HepG2 (cell line): ENCODE results near the gene MED28. TPM values are rescaled to one million over a fixed set of nuclear protein-coding genes. Genes with fewer than 3 reads are reported as not detected.

ENCODE experiments used
- ATAC-seq: fragments of 200-7000 bp; cut with Tn5 transposase; 3 replicates; pipeline ENCODE4 v1.9.1; 2020; ENCODE audit warnings: mild to moderate bottlenecking, moderate library complexity
- BruUV-seq: library from RNA; stranded (reverse); fragments of 400-500 nt; replicated peaks from 2 replicates; lab custom pipeline; 2021; lab: Mats Ljungman, UMichigan
- CTCF ChIA-PET: fragments of 300-600 bp; formaldehyde crosslinking; extraction: SDS; loops from one replicate; lab custom pipeline; 2021; ENCODE audit warnings: low total read pairs, inconsistent platforms, low intra/inter-chr PET ratio; lab: Yijun Ruan, JAX
- POLR2A ChIA-PET: fragments of 350-600 bp; sonication (Branson Sonifier 250); formaldehyde crosslinking; loops from one replicate; lab custom pipeline; 2020; ENCODE audit warnings: antibody characterized with exemption, inconsistent platforms; lab: Yijun Ruan, JAX
- DNase-seq: peaks from one replicate; pipeline ENCODE4 v3.0.0-alpha.2; 2015; ENCODE audit warnings: low spot score
- FAIRE-seq: peaks from 3 replicates; lab custom pipeline; 2011; peaks lifted over from hg19 to GRCh38; lab: Jason Lieb, UNC
- H2AFZ ChIP-seq: one replicate; pipeline ENCODE4 v1.6.1; 2011; ENCODE audit warnings: low read length, inconsistent platforms
- H3K27ac ChIP-seq: fragments of 300-600 bp; 3 replicates; pipeline ENCODE4 v1.8.0; 2011; ENCODE audit warnings: mixed run types, mild to moderate bottlenecking, mixed read lengths, low read length, inconsistent platforms; ENCODE audit not compliant: insufficient read depth; ENCODE audit errors: extremely low read length
- H3K27me3 ChIP-seq, 2 experiments: fragments of 200-600 bp in 1 of 2; 2 replicates in 1 of 2; 3 replicates in 1 of 2; pipeline versions ENCODE4 v1.6.0 to v1.8.0; 2011; ENCODE audit warnings: low read length in 2 of 2, mild to moderate bottlenecking in 2 of 2, moderate library complexity in 2 of 2, inconsistent platforms in 1 of 2; ENCODE audit not compliant: insufficient read depth in 2 of 2, control insufficient read depth in 1 of 2
- H3K36me3 ChIP-seq, 2 experiments: fragments of 200-600 bp in 1 of 2; replicated peaks in 1 of 2; 2 replicates in 1 of 2; 3 replicates in 1 of 2; pipeline versions ENCODE4 v1.5.1 to v1.8.0; 2011; ENCODE audit warnings: low read length in 2 of 2, inconsistent platforms in 1 of 2; ENCODE audit not compliant: insufficient read depth in 2 of 2, control insufficient read depth in 1 of 2
- H3K4me1 ChIP-seq: 2 replicates; pipeline ENCODE4 v1.5.1; 2012; ENCODE audit warnings: low read length, inconsistent platforms; ENCODE audit not compliant: insufficient read depth
- H3K4me2 ChIP-seq: 2 replicates; pipeline ENCODE4 v1.6.0; 2011; ENCODE audit warnings: low read depth, low read length, inconsistent platforms
- H3K4me3 ChIP-seq, 3 experiments: fragments of 200-600 bp in 1 of 3; sonication (generic), shearing (Covaris generic) in 1 of 3; replicated peaks in 1 of 3; 2 replicates each; pipeline ENCODE4 v1.5.1; 2011 to 2016; ENCODE audit warnings: low read length in 3 of 3, inconsistent platforms in 2 of 3, low read depth in 2 of 3, mild to moderate bottlenecking in 2 of 3, control low read depth in 1 of 3, mixed read lengths in 1 of 3; ENCODE audit not compliant: insufficient read depth in 1 of 3
- H3K79me2 ChIP-seq: one replicate; pipeline ENCODE4 v1.6.1; 2011; ENCODE audit warnings: low read length, inconsistent platforms; ENCODE audit not compliant: insufficient read depth
- H3K9ac ChIP-seq: 2 replicates; pipeline ENCODE4 v1.6.0; 2011; ENCODE audit warnings: mild to moderate bottlenecking, low read depth, low read length, inconsistent platforms; ENCODE audit not compliant: insufficient read depth
- H3K9me3 ChIP-seq: 2 replicates; pipeline ENCODE4 v1.5.1; 2012; ENCODE audit warnings: mild to moderate bottlenecking, low read length
- H4K20me1 ChIP-seq: 2 replicates; pipeline ENCODE4 v1.6.0; 2011; ENCODE audit warnings: inconsistent platforms, mild to moderate bottlenecking, low read length, moderate library complexity; ENCODE audit not compliant: insufficient read depth
- NCOA1 ChIP-seq: sonication (generic); formaldehyde crosslinking; IDR thresholded peaks from 2 replicates; pipeline ENCODE4 v1.9.0; 2021; ENCODE audit warnings: missing genetic modification reagents
- SMAD9 ChIP-seq: sonication (generic); formaldehyde crosslinking; IDR thresholded peaks from 2 replicates; pipeline ENCODE4 v1.5.1; 2020; ENCODE audit warnings: mild to moderate bottlenecking, missing genetic modification reagents
- TBX3 ChIP-seq: fragments of 450-650 bp; IDR thresholded peaks from 2 replicates; pipeline ENCODE4 v1.6.1; 2017; ENCODE audit warnings: antibody characterized with exemption, mild to moderate bottlenecking, inconsistent platforms, borderline replicate concordance
- ZMYM2 ChIP-seq: sonication (generic); formaldehyde crosslinking; IDR thresholded peaks from 2 replicates; pipeline ENCODE4 v1.8.0; 2022; ENCODE audit warnings: mild to moderate bottlenecking, missing genetic modification reagents
- WGBS: methylation state at CpG from one replicate; pipeline ENCODE4 v1.1.6; 2017; ENCODE audit warnings: low lambda C conversion rate; 5-methylcytosine and 5-hydroxymethylcytosine counted together
- in situ Hi-C: cut with HindIII; loops from 2 replicates; pipeline ENCODE4 v1.10.0; 2017; ENCODE audit warnings: low pct_unique_long_range_greater_than_20kb; ENCODE audit not compliant: extremely low pct_ligation_motif_present
- intact Hi-C: fragments of 100-400 bp; cut with micrococcal nuclease; formaldehyde crosslinking; loops from one replicate; pipeline ENCODE4 v1.10.0; 2022; ENCODE audit not compliant: unreplicated experiment
- polyA plus RNA-seq, 8 experiments: library from polyadenylated mRNA; depleted of rRNA in 3 of 8; stranded (reverse) in 7 of 8; unstranded in 1 of 8; fragments of >200 nt; fragmentation: Illumina TruSeq in 4 of 8; extraction: Trizol in 4 of 8; gene quantifications; 2 replicates each; pipeline versions ENCODE4 v1.2.1 to v1.2.3, GENCODE V29; 2011 to 2016; ENCODE audit warnings: low read depth in 4 of 8, missing spikeins in 1 of 8, mixed read lengths in 1 of 8; ENCODE audit not compliant: insufficient read depth in 1 of 8
- total RNA-seq, 5 experiments: library from RNA; depleted of rRNA; stranded (reverse); fragments of >200 nt; fragmentation: Illumina TruSeq; extraction: Trizol; gene quantifications; 2 replicates each; pipeline ENCODE4 v1.2.3, GENCODE V29; 2016; ENCODE audit warnings: low read depth in 1 of 5
- TF ChIP-seq, protein P1 (sequence below): sonication (generic); formaldehyde crosslinking; IDR thresholded peaks from one replicate; pipeline ENCODE4 v1.5.1; 2020; ENCODE audit warnings: mild to moderate bottlenecking, missing genetic modification reagents; ENCODE audit errors: not compliant biosample characterization
- TF ChIP-seq, protein P2 (sequence below): sonication (generic); formaldehyde crosslinking; IDR thresholded peaks from 2 replicates; pipeline ENCODE4 v1.8.0; 2022; ENCODE audit warnings: mild to moderate bottlenecking, missing genetic modification reagents, moderate library complexity
- TF ChIP-seq, protein P3 (sequence below), 2 experiments: fragments of 450-650 bp in 1 of 2; sonication (generic) in 1 of 2; formaldehyde crosslinking; IDR thresholded peaks; 2 replicates each; pipeline versions ENCODE4 v1.5.0 to v1.8.0; 2020 to 2022; ENCODE audit warnings: mild to moderate bottlenecking in 1 of 2, missing genetic modification reagents in 1 of 2

The MED28 gene
- total and polyA plus RNA-seq, 2 of the 13 experiments (the other 11 are each of a cell fraction or from before 2014, with no cell fraction given) = 41.3 to 65.7 TPM

DNA sequence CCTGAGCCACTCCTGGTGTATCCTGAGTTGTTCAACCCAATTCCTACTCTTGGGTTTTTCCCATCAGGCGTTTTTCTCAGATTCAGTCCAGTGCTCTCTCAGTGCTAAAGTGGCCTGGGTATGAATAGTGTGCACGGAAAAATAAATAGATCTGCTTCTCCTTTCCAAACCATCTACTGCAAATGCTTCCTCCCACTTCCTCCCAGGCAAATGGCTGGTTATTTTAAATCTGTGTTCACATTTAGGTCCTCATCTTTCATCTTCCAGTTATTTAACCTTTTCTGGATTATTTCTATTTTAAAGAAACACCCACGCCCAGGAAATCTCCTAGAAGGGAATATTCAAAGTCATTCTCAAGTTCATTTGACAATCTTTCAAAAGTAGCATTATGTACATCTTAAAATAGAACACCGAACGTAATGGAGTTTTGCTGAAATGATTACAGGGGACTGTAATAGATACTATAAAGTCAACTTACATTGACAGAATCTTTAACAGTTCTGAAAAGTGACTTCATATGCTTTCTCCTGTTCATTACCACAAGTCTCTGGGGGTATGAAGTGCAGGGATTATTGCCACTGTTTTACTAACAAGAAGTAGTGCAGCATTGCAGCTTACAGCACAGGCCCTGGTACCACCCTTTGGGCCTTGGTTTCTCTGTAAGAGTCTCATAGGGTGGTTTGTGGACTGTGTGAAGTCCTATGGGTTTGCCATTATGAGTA, 66.3 kb downstream of the MED28 start:
- H3K4me2 ChIP-seq = no peak overlapping the region
- ChIA-PET CTCF (no interaction called here), POLR2A (no interaction called here)
- H4K20me1 ChIP-seq = no peaks in the 10 kb centered on the region; the same call in 1 of the 2 replicates
- H3K9me3 ChIP-seq = no peaks in the 10 kb centered on the region
- no TSS peak for BruUV-seq
- in situ Hi-C loops = no loop called here
- H3K27me3 ChIP-seq = no peaks in the 10 kb centered on the region
- H3K79me2 ChIP-seq = no peaks in the 10 kb centered on the region
- no peak overlapping the region for H3K4me3 ChIP-seq
- DNase-seq (no peak), ATAC-seq (no peak), FAIRE-seq (no peak)
- H3K9ac ChIP-seq = no peak overlapping the region
- WGBS = 6% methylated on average over 5 of the region's 5 CpGs
- H3K27ac ChIP-seq = no peak overlapping the region
- no peaks in the 10 kb centered on the region for H3K4me1 ChIP-seq
- intact Hi-C loops = no loop called here
- H2AFZ ChIP-seq = no peak overlapping the region
- H3K36me3 ChIP-seq = no peaks in the 10 kb centered on the region
- TF ChIP-seq TBX3 = no peak
- no peak for TF ChIP-seq SMAD9 (CRISPR knock-in tag)
- TF ChIP-seq NCOA1 = no peak
- TF ChIP-seq ZMYM2 (CRISPR knock-in tag) = no peak
- TF ChIP-seq, protein P1, sequence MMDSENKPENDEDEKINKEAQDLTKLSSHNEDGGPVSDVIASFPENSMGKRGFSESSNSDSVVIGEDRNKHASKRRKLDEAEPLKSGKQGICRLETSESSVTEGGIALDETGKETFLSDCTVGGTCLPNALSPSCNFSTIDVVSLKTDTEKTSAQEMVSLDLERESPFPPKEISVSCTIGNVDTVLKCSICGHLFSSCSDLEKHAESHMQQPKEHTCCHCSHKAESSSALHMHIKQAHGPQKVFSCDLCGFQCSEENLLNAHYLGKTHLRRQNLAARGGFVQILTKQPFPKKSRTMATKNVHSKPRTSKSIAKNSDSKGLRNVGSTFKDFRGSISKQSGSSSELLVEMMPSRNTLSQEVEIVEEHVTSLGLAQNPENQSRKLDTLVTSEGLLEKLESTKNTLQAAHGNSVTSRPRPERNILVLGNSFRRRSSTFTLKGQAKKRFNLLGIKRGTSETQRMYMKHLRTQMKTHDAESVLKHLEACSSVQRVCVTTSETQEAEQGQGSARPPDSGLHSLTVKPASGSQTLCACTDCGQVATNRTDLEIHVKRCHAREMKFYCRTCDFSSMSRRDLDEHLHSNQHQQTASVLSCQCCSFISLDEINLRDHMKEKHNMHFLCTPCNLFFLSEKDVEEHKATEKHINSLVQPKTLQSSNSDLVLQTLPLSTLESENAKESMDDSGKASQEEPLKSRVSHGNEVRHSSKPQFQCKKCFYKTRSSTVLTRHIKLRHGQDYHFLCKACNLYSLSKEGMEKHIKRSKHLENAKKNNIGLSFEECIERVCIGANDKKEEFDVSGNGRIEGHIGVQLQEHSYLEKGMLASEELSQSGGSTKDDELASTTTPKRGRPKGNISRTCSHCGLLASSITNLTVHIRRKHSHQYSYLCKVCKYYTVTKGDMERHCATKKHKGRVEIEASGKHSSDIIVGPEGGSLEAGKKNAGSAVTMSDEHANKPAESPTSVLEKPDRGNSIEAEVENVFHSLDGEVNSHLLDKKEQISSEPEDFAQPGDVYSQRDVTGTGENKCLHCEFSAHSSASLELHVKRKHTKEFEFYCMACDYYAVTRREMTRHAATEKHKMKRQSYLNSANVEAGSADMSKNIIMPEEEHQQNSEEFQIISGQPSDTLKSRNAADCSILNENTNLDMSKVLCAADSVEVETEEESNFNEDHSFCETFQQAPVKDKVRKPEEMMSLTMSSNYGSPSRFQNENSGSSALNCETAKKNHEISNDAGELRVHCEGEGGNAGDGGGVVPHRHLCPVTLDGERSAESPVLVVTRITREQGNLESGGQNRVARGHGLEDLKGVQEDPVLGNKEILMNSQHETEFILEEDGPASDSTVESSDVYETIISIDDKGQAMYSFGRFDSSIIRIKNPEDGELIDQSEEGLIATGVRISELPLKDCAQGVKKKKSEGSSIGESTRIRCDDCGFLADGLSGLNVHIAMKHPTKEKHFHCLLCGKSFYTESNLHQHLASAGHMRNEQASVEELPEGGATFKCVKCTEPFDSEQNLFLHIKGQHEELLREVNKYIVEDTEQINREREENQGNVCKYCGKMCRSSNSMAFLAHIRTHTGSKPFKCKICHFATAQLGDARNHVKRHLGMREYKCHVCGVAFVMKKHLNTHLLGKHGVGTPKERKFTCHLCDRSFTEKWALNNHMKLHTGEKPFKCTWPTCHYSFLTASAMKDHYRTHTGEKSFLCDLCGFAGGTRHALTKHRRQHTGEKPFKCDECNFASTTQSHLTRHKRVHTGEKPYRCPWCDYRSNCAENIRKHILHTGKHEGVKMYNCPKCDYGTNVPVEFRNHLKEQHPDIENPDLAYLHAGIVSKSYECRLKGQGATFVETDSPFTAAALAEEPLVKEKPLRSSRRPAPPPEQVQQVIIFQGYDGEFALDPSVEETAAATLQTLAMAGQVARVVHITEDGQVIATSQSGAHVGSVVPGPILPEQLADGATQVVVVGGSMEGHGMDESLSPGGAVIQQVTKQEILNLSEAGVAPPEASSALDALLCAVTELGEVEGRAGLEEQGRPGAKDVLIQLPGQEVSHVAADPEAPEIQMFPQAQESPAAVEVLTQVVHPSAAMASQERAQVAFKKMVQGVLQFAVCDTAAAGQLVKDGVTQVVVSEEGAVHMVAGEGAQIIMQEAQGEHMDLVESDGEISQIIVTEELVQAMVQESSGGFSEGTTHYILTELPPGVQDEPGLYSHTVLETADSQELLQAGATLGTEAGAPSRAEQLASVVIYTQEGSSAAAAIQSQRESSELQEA (CRISPR knock-in tag) = no peak
- TF ChIP-seq, protein P2, sequence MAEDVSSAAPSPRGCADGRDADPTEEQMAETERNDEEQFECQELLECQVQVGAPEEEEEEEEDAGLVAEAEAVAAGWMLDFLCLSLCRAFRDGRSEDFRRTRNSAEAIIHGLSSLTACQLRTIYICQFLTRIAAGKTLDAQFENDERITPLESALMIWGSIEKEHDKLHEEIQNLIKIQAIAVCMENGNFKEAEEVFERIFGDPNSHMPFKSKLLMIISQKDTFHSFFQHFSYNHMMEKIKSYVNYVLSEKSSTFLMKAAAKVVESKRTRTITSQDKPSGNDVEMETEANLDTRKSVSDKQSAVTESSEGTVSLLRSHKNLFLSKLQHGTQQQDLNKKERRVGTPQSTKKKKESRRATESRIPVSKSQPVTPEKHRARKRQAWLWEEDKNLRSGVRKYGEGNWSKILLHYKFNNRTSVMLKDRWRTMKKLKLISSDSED (CRISPR knock-in tag) = no peak
- TF ChIP-seq, protein P3, sequence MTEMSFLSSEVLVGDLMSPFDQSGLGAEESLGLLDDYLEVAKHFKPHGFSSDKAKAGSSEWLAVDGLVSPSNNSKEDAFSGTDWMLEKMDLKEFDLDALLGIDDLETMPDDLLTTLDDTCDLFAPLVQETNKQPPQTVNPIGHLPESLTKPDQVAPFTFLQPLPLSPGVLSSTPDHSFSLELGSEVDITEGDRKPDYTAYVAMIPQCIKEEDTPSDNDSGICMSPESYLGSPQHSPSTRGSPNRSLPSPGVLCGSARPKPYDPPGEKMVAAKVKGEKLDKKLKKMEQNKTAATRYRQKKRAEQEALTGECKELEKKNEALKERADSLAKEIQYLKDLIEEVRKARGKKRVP (CRISPR knock-in tag; IDR thresholded peaks at IDR 0.05) = no peak
